Skeletal muscle cell (primary cell): Measurements from ENCODE around the gene SLC4A1.
"Not testable (repeated sequence)": the region's sequence is repeated elsewhere in the genome, so short reads cannot be mapped to it uniquely, and the experiment has no call there.

Experiments
- DNase-seq: peaks from one replicate; pipeline ENCODE4 v3.0.0-alpha.2; 2010; ENCODE audit warnings: low read depth
- H3K4me3 ChIP-seq: 2 replicates; pipeline ENCODE4 v1.5.1; 2011; ENCODE audit warnings: low read depth, mild to moderate bottlenecking, control low read depth, low read length, moderate library complexity

The SLC4A1 gene

GRCh38 chr17:44262654-44263225 is 5.2 kb downstream of the SLC4A1 start:
- no peak for DNase-seq
- H3K4me3 ChIP-seq, result no peak overlapping the region

- no peak overlapping the region for H3K4me3 ChIP-seq
- no peak for DNase-seq
Observed at GRCh38 chr17:44260296-44260695, 7.6 kb downstream of the SLC4A1 start.

- no peak overlapping the region for H3K4me3 ChIP-seq
- DNase-seq, result no peak
Observed at GRCh38 chr17:44258811-44259351, 9.1 kb downstream of the SLC4A1 start.

GRCh38 chr17:44257815-44258760 is 9.8 kb downstream of the SLC4A1 start:
- no peak overlapping the region for H3K4me3 ChIP-seq
- DNase-seq, result no peak

DNA sequence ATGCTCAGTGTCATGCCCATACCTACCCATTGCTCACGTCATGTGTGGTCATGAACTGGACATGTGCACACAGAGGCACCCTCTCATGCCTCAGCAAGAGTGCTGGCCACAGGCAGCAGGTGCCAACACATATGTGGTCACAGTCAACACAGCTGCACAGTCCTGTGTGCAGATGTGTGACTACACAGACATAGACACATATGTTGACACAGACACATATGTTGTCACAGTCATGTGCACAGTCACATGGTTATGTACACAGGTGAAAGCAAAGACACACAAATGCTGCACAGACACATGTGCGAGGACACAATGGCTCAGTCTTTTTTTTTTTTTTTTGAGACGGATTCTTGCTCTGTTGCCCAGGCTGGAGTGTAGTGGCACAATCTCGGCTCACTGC is 11.3 kb downstream of the SLC4A1 start:
- H3K4me3 ChIP-seq, result no peak overlapping the region
- no peak for DNase-seq

DNA sequence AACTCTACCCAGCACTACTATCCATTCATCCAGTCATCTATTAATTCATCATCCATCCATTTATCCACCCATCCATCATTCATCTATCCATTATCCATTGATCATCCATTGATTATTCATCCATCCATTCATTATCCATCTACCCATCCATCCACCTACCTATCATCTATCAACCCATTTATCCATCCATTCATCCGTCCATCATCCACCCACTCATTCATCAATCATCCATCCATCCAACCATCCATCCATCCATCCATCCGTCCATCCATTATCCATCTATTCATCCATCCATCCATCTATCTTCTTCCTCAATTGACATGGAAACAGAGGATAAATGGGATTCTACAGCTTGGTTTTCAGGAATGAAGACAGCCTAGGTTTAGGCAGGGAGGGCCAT is 12.0 kb downstream of the SLC4A1 start:
- H3K4me3 ChIP-seq, result no peak overlapping the region
- DNase-seq, result no peak

GRCh38 chr17:44254361-44255095 is 13.4 kb downstream of the SLC4A1 start:
- DNase-seq, result no peak

DNA sequence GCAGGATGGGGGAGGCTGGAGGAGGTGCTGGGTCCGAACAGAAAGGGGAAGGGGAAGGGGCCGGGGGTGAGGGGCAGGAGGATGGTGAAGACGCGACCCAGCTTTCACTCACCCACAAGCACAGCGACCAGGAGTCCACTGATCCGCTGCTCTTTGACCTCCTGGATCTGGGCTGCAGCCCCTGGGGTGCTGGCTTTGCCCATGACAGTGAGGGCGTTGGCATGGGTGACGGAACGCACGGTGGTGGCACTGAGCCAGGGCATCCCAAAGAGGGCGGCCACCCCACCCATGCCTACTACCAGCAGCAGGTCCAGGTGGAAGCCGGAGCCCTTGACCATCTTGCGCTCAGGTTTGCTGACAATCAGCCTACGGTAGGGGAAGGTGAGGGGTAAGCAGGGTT is 14.9 kb downstream of the SLC4A1 start:
- no peak for DNase-seq
- H3K4me3 ChIP-seq, result no peak overlapping the region

More at GRCh38 chr17:44254361-44255095, 13.4 kb downstream of the SLC4A1 start:
- H3K4me3 ChIP-seq, result no peak overlapping the region

- no peak overlapping the region for H3K4me3 ChIP-seq
Observed at GRCh38 chr17:44251062-44251461, 16.9 kb downstream of the SLC4A1 start.

GRCh38 chr17:44249501-44250246 is 18.3 kb downstream of the SLC4A1 start:
- H3K4me3 ChIP-seq, result no peak overlapping the region
- DNase-seq, result no peak

More at GRCh38 chr17:44251062-44251461, 16.9 kb downstream of the SLC4A1 start:
- no peak for DNase-seq

DNA sequence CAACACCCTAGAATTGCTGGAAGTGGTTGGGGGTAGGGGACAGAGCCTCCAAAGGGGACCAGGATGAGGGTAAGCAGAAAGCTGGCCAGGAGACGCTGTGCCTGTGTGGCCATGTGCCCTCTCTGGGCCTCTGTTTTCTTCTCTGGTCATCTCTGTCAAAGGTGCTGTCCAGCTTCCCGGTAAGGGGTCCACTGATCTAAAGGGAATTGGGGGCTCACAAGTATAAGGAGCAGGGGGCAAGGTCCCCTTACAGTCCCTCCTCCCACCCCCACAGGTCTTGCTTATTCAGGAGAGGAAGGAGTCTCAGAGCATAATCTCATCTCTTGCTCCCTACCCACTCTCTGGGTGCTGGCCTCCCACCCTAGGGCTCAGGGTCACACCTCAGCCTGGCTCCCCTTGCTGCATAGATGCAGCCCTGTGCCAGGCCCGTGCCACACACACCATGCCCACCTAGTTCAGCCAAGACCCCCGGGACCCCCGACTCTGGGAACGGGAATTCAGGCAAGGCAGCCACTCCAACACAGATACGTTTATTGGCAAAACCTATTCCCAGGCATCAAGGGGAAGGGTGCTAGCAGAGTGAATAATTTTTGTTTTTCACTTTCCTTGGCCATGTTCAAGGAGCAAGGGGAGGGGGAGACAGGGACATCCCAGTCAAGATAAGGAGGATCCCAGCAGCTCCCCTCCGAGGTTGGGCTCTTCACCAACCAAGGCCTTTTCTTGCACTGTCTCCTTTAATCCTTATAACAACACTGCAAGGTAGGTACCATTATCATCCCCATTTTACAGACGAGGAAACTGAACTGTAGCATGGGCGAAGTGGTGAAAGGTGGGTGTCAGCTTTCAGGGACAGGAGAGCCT is 19.8 kb downstream of the SLC4A1 start:
- no peak overlapping the region for H3K4me3 ChIP-seq
- DNase-seq, result no peak

- no peak overlapping the region for H3K4me3 ChIP-seq
- DNase-seq, result no peak
Observed at GRCh38 chr17:44247440-44247841, 20.5 kb downstream of the SLC4A1 start.

DNA sequence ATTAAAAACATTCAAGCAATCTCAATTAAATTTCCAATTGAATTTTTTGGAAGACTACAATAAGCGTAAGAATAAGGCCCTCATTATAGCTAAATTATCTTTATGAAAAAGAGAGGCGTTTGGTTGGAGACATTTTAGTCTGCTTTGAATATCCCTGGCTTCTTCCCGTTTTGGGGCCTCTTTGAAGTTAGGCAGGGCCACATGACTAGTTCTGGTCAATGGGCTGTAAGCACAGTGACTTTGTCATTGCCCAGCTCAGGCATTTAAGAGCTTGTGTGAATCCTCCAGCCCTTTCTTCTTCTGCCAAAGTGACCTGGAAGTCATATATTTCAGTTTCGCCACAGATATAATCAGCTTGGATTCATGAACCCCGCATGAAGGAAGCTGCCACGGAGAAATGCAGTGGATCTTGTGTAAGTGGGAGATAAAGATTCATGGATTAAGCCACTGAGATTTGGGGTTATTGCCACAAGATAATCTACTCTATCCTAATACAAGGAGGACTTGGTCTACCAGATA is 26.8 kb downstream of the SLC4A1 start:
- DNase-seq, result no peak
- H3K4me3 ChIP-seq, result no peak overlapping the region

GRCh38 chr17:44237886-44238285 is 30.0 kb downstream of the SLC4A1 start:
- DNase-seq, result not testable (repeated sequence)

DNA sequence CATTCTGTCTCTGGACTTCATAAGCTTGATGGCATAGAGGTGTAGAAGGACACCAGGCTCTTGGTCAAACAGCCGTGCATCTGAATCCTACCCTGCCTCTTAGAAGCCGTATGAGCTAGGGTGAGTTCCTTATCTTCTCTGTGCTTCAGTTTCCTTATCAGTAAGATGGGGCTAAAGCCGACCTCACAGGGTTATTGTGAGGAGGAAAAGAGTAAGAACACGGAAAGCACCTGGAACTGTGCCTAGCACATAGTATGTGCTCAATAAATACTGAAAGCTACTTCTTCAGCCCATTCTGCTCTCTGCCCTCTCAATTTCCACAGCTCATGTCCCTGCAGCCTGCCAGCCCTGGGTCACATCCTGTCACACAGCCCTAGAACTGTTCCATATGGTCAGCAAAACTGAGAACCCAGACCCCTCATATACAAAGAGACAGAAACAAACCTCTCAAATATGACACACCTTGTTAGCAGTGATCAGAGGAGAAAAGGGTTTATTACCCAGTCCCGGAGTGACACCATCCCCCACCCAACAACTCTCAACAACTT is 31.4 kb downstream of the SLC4A1 start:
- no peak overlapping the region for H3K4me3 ChIP-seq
- DNase-seq, result no peak

More at GRCh38 chr17:44237886-44238285, 30.0 kb downstream of the SLC4A1 start:
- H3K4me3 ChIP-seq, result not testable (repeated sequence)

DNA sequence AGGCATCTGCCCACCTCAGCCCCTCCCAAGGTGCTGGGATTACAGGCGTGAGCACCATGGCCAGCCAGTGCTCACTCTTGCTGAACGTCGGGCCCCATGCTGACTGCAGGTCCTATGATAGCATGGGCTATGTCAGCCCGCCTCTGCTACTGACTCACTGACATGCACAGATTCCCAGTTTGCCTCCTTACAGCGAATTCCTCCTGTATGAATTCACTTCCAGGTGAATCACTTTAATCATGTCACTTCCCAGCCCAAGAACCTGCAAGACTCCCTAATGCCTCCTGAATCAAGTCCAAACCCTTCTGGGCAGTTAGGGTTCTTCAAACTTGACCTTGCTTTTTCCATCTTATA is 32.4 kb downstream of the SLC4A1 start:
- no peak overlapping the region for H3K4me3 ChIP-seq
- no peak for DNase-seq

- no peak overlapping the region for H3K4me3 ChIP-seq
- DNase-seq, result no peak
Observed at GRCh38 chr17:44233582-44233981, 34.4 kb downstream of the SLC4A1 start.

DNA sequence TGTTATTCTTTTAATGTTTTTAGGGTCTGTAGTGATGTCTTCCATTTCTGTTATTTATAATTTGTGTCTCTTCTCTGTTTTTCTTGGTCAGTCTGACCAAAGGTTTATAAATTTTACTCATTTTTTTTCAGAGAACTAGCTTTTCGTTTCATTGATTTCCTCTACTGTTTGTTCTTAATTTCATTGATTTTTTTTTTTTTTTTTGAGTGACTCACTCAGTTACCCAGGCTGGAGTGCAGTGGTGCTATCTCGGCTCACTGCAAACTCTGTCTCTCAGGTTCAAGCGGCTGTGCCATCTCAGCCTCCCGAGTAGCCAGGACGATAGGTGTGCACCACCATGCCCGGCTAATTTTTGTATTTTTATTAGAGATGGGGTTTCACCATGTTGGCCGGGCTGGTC is 35.9 kb downstream of the SLC4A1 start:
- DNase-seq, result no peak
- no peak overlapping the region for H3K4me3 ChIP-seq
